Upper lobe of left lung (tissue), 4 donors: ENCODE measurements around the gene TIMD4.

Source experiments
- CTCF ChIP-seq, 6 experiments: fragments of 450-650 bp in 4 of 6; fragments of 200-600 bp in 2 of 6; sonication (generic) in 2 of 6; IDR thresholded peaks; one replicate each; pipeline ENCODE4 v1.5.1; 2016 to 2019; ENCODE audit warnings: antibody characterized with exemption in 6 of 6
- EP300 ChIP-seq, 4 donors: sonication (generic); formaldehyde crosslinking; IDR thresholded peaks; one replicate each; pipeline ENCODE4 v1.5.1; 2017; ENCODE audit warnings: antibody characterized with exemption in 4 of 4, control low read depth in 2 of 4
- POLR2A ChIP-seq, 4 donors: fragments of 450-650 bp; IDR thresholded peaks; one replicate each; pipeline ENCODE4 v1.5.1; 2016 to 2017; ENCODE audit warnings: antibody characterized with exemption in 4 of 4, mild to moderate bottlenecking in 2 of 4
- POLR2AphosphoS5 ChIP-seq, 2 donors: sonication (generic); formaldehyde crosslinking; IDR thresholded peaks; one replicate each; pipeline ENCODE4 v1.5.1; 2017; ENCODE audit warnings: antibody characterized with exemption in 2 of 2

GRCh38 chr5:156949424-156949823, 13.6 kb downstream of the TIMD4 start:
- no peak for TF ChIP-seq POLR2A (IDR thresholded peaks at IDR 0.05)
- no peak for TF ChIP-seq CTCF (IDR thresholded peaks at IDR 0.05)
- TF ChIP-seq POLR2AphosphoS5 (IDR thresholded peaks at IDR 0.05): no peak
- TF ChIP-seq EP300 (IDR thresholded peaks at IDR 0.05): no peak
